ENCODE data around the gene HK1.

Gene HK1

DNA sequence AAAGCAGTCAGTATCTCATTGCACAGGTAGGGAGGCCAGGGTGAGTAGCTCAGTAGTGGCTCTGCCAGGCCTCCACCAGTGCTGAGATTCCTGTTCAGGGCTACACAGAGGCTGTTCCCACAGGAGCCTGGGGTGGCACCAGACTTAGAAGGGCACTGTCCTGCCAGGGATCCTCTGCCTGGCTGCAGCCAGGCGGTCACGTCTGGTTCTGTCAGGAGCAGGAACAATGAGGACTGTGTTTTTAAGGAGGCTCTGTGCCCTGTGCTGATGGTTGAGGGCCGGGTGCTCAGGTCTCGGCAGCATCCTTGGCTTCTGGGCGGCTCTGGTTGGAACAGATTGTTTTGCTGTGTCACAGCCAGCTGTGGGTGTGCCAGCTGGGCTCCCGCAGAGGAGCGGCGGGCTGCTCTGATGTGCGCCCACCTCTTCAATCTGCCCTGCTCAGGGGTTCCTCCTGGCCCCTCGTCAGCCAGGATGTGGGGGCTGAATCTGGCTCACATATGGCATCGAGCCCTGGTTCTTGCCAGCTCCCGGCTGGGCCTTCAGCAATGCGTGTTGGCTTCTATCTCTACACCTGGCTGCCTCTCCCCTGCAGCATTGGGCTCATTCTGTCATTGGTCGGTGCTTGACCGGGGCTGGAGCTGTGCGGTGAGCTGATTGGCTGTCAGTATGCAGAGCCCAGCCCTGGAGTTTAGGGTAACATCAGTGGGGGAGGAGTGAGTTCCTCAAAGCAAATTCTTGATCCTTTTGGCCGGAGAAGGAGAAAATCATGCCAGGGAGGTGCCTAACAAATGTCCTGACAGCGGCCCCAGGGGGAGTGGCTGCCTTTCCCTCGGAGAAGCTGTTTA lies 97.2 kb downstream of the HK1 start:
- DNase-seq (ENCODE audit: low spot score) = peak; percentile 60

DNA sequence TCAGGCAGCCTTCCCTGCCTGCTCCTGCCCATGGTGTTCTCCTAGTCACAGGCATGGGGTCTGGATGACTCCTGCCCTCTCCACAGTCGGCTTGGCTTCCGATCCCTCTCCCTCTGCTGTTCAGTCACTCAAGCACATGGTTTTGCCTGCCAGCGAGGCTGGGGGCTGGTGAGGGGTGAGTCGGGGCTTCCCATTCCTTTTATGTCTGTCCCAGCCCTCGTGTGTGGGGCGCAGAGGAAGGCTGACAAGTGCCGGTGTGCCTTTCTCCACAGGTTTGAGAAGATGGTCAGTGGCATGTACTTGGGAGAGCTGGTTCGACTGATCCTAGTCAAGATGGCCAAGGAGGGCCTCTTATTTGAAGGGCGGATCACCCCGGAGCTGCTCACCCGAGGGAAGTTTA lies 98.4 kb downstream of the HK1 start:
- no peak for DNase-seq (ENCODE audit: low spot score)

DNA sequence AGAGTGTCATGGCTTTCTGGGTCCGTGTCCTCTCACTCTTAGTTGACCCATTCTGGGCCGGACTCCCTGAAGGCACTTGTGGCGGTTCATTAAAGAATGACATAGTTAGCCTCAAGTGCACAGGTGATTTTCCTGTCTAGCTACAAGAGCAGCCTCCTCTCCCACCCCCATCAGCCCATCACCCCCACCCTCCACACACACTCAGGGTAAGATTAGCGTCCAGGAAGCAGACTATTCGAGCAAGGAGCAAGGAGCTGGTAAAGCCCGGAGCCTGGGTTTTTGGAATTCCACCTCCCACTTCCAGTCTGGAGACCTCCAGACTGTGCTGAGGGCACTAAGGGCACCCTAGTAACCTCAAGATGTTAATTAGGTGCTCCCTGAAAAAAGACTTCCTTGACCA lies 98.9 kb downstream of the HK1 start:
- no peak for DNase-seq (ENCODE audit: low spot score)

DNA sequence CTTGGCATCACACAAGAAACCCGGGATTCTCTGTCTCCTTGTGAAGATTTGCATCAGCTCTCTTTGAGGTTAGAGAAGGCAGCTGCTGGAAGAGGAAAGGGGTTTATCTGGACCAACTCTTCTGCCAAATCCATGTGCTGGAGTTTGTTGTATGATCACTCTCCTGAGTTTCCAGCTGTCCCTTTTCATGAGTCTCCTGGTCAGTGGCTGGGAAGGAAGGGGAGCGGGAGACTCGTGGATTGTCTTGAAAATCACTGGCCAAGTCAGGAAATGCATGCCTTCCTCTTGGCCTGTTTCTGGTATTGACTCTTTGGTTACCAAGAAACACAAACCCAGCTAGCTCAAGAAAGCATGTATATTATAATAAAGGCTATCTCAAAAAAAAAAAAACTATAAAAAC lies 99.6 kb downstream of the HK1 start:
- no peak for DNase-seq (ENCODE audit: low spot score)

DNA sequence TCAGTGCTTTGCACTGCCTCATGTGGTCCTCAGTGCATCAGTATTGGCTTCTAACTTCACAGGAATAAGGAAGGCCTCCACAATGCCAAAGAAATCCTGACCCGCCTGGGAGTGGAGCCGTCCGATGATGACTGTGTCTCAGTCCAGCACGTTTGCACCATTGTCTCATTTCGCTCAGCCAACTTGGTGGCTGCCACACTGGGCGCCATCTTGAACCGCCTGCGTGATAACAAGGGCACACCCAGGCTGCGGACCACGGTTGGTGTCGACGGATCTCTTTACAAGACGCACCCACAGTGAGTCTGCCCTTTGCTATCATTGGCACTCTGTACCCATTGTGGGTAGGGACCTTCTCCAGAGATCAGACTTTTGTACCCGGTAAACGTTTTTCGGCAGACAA lies 101.5 kb downstream of the HK1 start:
- DNase-seq (ENCODE audit: low spot score) = no peak

DNA sequence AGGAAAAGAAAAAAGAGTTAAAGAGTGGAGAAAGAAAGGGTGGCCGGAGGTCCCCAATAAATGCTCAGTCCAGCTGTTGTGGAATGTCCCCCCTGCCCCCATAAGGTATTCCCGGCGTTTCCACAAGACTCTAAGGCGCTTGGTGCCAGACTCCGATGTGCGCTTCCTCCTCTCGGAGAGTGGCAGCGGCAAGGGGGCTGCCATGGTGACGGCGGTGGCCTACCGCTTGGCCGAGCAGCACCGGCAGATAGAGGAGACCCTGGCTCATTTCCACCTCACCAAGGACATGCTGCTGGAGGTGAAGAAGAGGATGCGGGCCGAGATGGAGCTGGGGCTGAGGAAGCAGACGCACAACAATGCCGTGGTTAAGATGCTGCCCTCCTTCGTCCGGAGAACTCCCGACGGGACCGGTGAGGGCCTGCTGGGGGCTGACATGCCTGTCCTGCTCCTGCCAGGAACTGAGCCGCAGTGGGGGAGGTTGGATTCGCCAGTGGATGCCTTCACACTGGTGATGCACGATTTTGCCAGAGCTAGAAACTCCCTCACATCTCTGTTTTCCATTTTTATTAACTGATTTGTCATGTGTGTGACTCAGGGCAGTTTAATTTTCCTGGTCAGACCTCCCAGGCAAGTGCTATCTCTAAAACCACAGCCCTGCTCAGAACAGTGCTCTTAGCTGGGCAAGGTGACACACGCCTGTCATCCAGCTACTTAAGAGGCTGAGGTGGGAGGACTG lies 104.3 kb downstream of the HK1 start:
- no peak for DNase-seq (ENCODE audit: low spot score)

DNA sequence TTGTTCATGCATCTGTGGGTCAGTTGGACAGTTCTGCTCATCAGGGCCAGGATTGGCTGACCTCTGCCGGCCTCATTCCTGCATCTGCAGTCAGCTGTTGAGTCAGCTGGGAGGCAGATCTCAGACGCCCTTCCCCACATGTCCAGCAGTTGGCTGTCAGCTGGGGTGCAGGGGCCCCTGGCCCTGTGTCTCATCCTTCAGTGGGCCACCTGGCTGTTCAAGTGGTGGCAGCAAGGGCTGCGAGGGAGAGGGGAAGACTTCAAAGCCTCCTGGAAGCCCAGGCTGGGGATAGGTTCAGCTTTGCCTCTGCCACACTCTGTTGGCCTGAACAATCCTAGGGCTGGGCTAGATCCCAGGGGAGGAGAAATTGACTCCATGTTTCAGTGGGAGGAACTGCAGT lies 105.3 kb downstream of the HK1 start:
- DNase-seq (ENCODE audit: low spot score) = no peak

DNA sequence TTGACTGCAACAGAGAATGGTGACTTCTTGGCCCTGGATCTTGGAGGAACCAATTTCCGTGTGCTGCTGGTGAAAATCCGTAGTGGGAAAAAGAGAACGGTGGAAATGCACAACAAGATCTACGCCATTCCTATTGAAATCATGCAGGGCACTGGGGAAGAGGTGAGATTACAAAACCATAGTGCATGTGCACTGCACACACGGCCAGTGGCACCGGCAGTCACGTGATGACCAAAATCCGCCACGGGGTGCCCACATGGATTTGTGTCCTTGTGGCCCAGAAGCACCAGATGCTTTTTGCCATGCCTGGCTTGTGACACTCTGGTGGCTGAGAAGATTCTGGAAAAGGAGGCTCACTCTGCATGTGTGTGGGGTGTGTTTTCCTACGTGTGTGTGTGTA lies 106.0 kb downstream of the HK1 start:
- no peak for DNase-seq (ENCODE audit: low spot score)

DNA sequence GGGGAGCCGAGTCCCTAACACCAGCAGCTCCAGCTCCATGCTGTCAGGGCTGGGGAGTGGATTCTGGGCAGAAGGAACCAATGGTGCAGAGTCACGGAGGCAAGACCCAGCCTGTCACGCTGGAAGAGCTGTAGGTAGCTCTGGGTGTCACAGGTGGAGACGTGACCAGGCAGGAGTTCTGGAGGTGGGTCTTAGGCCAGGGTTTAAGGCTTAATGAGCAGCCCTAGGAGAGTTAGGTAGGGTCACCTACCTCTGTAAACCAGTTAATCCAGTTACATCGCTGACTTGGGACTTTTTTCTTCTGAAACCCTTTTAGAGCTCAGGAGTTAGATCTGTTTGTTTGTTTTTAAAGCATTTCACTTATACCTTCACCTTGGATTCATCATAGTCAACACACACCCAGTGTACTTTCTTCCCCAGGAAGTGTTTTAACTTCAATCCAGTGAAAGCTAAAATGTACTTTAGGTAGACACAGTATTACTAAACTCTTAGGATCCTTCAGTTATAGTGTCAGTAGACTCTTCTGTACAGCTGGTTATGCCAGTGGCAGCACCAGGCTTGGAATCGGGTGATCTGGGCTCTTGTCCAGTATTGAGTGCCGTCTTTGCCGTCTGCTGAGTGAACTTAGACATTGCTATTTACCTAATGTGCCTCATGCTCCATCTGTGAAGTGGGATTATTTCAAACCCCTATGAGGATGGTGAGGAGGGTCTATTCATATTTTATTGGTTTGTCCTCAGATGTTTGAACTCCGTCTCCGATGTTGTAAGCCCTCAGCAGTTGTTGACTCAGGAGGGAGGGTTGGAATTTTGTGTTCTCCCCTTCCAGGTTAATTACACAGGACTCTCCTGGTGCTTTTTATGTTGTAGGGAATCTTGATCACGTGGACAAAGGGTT lies 107.4 kb downstream of the HK1 start:
- DNase-seq (ENCODE audit: low spot score) = no peak

DNA sequence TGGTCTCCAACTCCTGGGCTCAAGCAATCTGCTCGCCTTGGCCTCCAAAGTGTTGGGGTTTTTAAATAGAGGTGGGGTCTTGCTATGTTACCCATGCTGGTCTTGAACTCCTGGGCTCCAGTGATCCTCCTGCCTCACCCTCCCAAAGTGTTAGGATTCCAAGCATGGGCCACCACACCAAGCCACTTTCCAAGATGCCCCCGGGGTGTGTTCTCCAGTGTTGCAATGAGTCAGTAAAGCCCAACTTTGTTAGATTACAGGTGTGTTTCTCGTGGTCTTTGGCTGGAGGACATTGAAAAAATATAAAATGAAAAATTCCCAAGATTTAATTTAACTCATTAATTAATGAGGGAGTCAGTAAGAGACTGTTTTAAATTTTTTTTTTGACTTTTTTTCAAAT lies 109.2 kb downstream of the HK1 start:
- no peak for DNase-seq (ENCODE audit: low spot score)

DNA sequence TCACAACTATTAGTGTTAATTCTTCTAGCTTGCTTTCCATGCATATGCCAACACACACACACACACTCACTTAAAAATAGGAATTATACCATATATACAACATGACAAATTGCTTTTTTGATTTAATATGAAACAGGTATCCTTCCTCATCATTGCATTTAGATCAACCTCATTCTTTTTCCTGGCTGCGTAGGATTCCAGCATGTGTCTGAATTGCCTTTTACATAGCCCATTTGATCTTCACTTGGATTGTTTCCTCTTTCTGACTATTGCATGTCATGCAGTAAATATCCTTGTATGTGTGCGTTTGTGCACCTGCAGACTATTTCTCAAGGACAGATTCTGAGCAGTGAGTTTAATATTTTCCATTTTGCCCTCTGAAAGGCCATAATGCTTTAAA lies 110.2 kb downstream of the HK1 start:
- no peak for DNase-seq (ENCODE audit: low spot score)

DNA sequence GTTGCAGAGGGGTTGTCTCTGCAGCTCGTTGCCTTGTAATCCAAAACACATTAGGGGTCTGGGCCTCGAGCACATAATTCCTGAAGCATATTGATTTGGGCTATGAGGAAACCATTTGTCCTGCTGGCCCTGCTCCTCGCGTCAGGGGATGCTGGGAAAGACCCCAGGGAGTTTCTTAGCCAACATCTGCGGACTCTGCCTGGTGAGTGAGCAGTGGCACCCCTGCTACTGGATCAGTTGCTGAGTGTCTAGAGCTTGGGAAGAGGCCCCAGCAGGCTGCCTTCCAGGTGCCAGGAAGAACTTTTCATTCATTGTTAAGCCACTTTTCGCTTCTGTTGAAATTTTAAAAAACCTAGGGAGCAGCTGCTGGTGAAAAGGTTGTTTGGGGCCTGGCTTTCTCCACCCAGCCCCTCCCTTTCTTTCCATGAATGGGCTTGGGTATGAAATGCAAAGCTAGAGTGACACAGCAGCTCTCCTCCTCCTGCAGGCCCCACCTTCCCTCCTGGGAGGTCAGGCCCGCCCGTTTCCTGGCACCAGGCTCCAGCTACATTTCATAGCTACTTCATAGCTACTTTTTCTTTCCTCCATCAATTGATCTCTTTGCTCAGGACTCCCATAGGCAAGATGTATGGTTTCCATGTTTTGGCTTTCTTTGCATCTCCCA lies 111.7 kb downstream of the HK1 start:
- no peak for DNase-seq (ENCODE audit: low spot score)

DNA sequence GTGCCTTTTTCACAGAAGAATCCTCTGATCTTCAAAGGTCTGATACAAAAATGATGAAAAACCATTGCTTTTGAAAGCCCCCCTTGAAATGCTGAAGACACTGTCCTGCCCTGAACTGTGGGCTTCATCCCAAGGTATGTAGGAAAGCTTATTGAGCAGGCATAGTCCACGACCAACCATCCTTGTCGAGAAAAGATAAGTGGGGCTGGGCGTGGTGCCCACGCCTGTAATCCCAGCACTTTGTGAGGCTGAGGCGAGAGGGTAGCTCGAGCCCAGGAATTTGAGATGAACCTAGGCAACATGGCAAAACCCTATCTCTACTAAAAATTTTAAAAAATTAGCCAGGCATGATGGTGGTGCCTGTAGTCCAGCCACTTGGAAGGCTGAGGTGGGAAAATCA lies 112.9 kb downstream of the HK1 start:
- no peak for DNase-seq (ENCODE audit: low spot score)

DNA sequence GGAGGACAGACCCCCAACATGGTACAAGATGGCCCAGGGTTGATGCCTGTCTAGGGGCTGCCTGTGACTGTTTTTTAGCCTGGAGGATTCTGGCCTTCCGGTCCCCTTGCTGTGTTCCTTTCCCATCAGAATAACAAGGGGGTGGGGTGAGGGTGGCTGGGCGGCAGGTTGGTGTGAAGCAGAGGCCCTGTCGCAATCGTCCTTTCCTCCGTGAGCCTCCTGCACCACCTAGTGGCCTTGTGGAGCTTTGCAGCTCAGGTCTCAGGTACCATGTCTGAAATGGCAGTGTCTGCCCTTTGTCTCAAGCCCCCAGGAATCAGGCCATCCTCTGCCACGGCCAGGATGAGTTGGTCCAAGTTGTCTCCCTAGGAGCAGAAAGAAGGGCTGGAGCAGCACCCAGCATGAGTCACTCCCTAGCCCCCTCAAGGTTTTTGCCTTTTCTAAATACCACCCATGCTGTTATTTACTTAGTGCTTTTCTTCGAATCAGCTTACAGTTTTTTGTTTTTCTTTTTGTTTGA lies 114.2 kb downstream of the HK1 start:
- peak; percentile 91 for DNase-seq (ENCODE audit: low spot score)

DNA sequence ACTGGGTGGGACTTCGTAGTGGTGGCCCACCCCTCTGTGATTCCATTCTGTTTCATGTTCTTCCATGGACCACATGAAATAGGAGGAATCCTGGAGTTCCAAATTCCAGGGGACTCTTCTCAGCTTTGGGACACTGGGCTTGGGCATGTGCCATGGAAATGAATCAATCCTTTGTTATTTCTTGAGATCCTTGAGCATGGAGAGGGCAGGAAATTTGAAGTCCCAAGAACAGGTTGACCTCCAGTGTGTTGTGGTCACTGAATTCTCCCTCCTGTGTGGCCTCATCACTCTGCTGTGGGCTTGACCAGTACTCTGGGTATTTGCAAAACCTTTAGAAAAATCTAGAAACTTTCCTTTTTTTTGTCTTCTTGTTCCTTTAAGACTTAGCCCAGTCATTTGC lies 115.7 kb downstream of the HK1 start:
- DNase-seq (ENCODE audit: low spot score) = no peak

DNA sequence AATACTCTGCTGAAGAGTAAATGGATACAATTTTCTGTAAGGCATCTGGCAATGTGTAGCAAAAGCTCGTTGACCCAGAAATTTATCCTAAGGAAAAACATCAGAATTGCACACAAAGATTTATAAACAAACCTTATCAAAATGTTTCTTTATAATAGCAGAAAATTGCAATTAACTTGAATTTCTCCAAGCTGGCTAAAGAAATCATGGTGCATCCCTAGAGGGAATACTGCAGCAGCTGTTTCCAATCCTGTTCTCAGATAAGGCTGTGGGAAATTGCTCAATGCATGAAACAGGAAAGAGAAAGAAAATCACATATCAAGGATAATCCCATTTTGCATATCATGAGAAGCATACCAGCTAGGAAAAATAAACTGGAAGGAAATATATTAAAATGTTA lies 119.7 kb downstream of the HK1 start:
- DNase-seq (ENCODE audit: low spot score) = no peak

DNA sequence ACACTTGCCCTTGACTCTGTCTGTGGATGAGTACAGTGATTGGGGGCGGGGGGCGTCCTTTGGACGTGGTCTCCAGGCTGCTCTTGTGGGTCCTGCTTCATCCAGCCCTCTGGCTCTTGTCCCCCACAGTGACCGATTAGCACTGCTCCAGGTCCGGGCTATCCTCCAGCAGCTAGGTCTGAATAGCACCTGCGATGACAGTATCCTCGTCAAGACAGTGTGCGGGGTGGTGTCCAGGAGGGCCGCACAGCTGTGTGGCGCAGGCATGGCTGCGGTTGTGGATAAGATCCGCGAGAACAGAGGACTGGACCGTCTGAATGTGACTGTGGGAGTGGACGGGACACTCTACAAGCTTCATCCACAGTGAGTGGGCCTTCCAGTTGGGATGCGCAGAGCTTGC lies 120.2 kb downstream of the HK1 start:
- DNase-seq (ENCODE audit: low spot score) = no peak

DNA sequence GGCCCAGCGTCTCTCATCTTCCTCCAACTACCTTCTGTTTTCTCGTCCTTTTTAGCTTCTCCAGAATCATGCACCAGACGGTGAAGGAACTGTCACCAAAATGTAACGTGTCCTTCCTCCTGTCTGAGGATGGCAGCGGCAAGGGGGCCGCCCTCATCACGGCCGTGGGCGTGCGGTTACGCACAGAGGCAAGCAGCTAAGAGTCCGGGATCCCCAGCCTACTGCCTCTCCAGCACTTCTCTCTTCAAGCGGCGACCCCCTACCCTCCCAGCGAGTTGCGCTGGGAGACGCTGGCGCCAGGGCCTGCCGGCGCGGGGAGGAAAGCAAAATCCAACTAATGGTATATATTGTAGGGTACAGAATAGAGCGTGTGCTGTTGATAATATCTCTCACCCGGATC lies 122.6 kb downstream of the HK1 start:
- DNase-seq (ENCODE audit: low spot score) = no peak

DNA sequence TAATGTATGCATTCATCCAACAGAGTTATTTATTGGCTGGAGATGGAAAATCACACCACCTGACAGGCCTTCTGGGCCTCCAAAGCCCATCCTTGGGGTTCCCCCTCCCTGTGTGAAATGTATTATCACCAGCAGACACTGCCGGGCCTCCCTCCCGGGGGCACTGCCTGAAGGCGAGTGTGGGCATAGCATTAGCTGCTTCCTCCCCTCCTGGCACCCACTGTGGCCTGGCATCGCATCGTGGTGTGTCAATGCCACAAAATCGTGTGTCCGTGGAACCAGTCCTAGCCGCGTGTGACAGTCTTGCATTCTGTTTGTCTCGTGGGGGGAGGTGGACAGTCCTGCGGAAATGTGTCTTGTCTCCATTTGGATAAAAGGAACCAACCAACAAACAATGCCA lies 123.1 kb downstream of the HK1 start:
- no peak for DNase-seq (ENCODE audit: low spot score)

DNA sequence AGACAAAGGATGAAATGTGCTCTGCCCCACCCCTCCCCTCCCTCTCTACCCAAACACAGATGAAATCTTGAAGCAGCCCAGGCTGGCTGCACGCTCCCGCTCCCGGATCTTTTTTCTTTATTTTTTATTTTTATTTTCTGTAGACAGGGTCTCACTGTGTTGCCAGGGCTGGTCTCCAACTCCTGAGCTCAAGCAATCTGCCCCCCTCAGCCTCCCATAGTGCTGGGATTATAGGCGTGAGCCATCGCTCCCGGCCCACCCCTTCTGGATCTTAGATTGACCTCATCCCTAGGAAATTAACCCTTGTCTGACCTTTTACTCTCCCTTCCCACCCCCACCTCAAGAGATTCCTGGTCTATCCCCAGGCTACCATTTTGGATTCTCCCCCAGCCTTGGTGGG lies 124.1 kb downstream of the HK1 start:
- no peak for DNase-seq (ENCODE audit: low spot score)

DNA sequence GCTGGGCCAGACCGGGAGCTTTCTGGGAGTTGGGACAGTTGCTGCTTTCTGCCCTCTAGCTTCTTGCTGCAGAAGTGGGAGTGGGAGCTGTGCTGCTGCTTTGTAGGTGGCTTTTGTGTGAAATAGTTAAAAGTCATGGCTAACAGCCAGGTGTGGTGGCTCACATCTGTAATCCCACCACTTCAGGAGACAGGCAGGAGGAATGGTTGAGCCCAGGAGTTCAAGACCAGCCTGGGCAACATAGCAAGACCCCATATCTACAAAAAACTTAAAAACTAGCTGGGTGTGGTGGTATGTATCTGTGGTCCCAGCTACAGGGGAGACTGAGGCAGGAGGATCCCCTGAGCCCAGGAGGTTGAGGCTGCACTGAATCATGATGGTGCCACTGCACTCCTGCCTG lies 124.8 kb downstream of the HK1 start:
- no peak for DNase-seq (ENCODE audit: low spot score)

DNA sequence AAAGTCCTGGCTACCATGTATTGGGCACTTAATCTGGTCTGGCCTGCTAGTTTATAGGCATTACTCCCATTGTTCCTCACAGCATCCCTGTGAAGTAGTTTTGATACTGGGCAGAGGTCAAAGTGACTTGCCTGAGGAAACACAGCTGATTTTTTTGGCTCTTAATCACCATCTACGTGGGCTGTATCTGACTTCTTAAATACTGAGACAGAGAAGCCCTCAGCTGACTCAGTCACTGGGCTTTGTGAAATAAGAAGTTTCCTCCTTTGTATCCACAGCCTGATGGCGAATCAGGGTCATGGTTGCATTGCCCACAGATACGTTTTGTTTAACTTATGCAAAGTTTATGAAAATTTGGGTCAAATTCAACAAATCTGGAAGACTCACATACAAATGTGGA lies 125.2 kb downstream of the HK1 start:
- DNase-seq (ENCODE audit: low spot score) = no peak

Measured in Ammon's horn (tissue), 1 donor.